ENCODE data around the gene NRP1.

NRP1 gene

GRCh38 chr10:33192190-33192589 lies 142.3 kb downstream of the NRP1 start:
- in situ Hi-C loops (cut with HindIII; ENCODE audit: low sequenced_read_pairs), result no loop called here

GRCh38 chr10:33190406-33190805 lies 144.1 kb downstream of the NRP1 start:
- in situ Hi-C loops (cut with HindIII; ENCODE audit: low sequenced_read_pairs), result no loop called here

DNA sequence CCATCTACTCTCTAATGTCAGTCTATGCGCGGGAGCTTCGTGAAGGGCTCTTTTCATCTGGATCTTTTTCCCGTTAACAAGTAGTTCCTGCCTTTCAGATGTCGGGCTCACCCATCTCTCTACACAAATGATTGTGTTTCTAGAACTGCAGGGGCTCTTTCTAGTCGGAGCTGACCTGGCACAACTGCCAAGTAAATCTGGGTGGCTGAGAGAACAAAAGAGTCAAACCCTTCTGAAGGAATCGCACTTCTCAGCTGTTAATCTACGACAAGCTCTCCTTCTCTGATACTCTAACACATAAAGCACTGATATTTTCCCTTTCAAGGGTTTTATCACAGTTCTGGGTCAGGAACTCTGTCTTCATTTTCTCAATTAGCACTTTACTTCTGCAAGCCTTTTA lies 144.7 kb downstream of the NRP1 start:
- in situ Hi-C loops (cut with HindIII; ENCODE audit: low sequenced_read_pairs), result no loop called here

DNA sequence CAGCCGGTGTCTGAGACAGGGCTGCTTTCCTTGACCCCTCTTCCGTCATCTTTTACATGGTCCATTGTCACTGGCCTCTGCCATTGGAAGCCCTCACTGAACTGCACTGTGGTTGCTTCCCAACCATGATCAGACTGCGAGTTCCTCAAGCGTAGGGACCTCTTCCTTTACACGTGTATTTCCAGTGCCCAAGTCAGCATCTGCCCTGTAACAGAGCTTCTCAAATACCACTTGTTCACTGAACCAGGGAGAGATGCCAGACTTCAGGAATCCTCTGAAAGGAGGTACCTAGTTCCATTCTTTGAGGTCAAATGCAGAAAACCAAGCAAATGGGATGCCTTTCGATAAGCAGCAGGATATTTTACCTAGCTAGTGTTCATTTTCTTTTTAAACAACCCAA lies 145.1 kb downstream of the NRP1 start:
- in situ Hi-C loops (cut with HindIII; ENCODE audit: low sequenced_read_pairs), result no loop called here

- in situ Hi-C loops (cut with HindIII; ENCODE audit: low sequenced_read_pairs), result no loop called here
These were observed 147.0 kb downstream of the NRP1 start for GRCh38 chr10:33187427-33187999.

DNA sequence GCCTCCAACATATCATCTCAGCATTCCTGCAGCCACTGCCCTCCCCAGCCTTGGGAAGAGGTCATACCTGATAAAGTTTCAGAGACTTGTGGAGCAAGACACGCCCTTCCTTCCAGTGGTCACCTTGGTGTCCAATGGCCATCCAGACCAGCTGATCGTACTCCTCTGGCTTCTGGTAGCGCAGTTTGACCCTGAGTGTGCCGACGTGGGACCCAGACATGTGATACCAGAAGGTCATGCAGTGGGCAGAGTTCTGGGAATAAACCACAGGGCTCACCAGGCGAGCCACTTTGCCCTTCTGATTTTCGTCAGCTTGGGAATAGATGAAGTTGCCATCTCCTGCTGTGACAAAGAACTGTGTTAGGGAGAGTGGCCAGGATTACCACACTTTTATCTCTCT lies 148.3 kb downstream of the NRP1 start:
- in situ Hi-C loops (cut with HindIII; ENCODE audit: low sequenced_read_pairs), result no loop called here

- in situ Hi-C loops (cut with HindIII; ENCODE audit: low sequenced_read_pairs), result no loop called here
These were observed 150.8 kb downstream of the NRP1 start for GRCh38 chr10:33183655-33184054.

- in situ Hi-C loops (cut with HindIII; ENCODE audit: low sequenced_read_pairs), result no loop called here
These were observed 153.5 kb downstream of the NRP1 start for GRCh38 chr10:33180921-33181320.

- in situ Hi-C loops (cut with HindIII; ENCODE audit: low sequenced_read_pairs), result no loop called here
These were observed 154.1 kb downstream of the NRP1 start for GRCh38 chr10:33180390-33180789.

DNA sequence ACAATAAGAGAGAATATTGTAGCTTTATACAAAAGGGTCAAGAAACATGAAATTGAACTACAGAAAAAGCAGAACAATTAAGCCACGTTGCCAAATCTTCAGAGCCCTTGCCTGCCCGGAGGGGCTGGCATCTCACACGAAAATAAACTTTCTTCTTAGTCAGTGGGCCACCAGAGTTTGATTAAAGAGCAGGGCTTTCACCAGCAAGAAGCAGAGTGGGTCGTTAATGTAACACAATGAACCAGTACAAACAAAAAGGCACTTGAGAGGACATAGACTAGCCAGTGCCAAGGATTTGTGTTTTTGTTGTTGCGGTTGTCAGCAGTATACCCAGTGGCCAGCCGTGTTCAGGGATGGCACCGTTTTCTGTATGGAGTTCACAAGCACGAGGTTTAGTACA lies 155.4 kb downstream of the NRP1 start:
- in situ Hi-C loops (cut with HindIII; ENCODE audit: low sequenced_read_pairs), result no loop called here

GRCh38 chr10:33178026-33178755 lies 156.3 kb downstream of the NRP1 start:
- in situ Hi-C loops (cut with HindIII; ENCODE audit: low sequenced_read_pairs), result no loop called here

DNA sequence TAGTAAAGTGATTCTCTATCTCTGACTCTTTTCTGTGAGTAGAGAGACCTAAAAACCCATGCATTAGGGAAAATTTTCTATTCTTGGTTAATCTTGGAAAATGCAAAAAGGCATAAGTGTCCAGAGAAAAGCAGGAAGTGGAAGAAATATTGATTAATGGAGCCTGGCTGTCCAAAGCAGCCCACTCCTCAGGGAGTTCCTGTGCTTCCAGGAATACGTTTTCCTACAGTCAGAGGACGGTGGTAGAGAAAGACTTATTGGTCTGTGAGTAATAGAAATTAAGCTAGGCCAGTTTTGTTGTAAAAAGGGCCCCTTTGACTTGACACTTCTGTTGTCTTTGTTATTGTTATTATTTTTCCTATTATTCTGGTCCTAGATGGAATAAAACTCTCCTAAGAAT lies 157.8 kb downstream of the NRP1 start:
- in situ Hi-C loops (cut with HindIII; ENCODE audit: low sequenced_read_pairs), result no loop called here

DNA sequence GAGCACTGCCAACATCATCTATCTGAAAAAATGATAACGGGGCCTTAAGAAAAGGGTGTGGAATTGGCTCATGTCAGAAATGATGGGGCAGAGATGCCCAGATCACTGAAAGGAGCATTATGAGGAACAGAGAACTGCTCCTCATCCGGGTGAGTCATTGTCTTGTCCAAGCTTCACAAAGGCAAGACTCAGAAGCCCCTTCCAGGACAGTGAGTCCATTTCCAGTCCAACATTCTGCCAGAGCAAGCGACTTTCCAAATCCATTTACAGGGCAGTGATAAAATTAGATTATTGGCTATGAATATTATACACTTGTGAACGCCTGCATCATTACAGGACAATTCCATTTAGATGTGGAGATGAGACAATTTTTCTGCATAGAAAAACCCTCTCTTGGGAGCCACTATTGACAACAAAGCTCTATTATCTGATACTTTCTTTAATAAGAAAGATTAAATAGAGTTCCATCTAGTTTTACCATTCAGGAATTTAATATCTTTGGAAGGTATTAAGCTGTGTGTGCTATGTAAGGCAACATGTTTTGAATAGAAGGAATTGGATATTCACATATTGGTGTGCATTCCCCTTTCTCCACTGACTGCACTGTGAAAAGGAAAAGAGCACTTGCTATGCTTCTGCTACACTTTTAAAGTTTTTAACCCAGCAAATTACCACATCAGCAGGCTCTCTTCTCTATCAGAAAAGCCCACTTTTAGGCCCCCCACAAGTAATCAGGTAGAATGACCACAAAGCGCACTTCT lies 159.6 kb downstream of the NRP1 start:
- in situ Hi-C loops (cut with HindIII; ENCODE audit: low sequenced_read_pairs), result no loop called here

- in situ Hi-C loops (cut with HindIII; ENCODE audit: low sequenced_read_pairs), result no loop called here
These were observed 168.6 kb downstream of the NRP1 start for GRCh38 chr10:33165911-33166310.

- in situ Hi-C loops (cut with HindIII; ENCODE audit: low sequenced_read_pairs), result no loop called here
These were observed 170.3 kb downstream of the NRP1 start for GRCh38 chr10:33164060-33164709.

DNA sequence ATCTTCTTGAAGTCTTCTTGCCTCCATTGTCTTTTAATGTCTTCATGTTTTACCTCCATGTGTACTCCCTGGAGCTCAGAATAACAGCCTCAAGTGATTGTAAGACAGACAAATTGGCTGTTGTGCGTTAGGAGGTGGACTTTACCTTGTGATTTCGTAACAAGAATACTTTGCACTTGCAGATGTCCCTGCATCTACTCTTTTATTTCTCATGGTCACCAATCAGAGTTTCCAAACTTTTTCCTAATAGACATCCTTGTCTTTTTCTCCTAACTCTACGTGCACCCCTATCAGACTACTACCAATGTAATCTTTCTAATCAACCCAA lies 172.3 kb downstream of the NRP1 start:
- in situ Hi-C loops (cut with HindIII; ENCODE audit: low sequenced_read_pairs), result no loop called here

GRCh38 chr10:33161550-33162247 lies 172.8 kb downstream of the NRP1 start:
- in situ Hi-C loops (cut with HindIII; ENCODE audit: low sequenced_read_pairs), result no loop called here

DNA sequence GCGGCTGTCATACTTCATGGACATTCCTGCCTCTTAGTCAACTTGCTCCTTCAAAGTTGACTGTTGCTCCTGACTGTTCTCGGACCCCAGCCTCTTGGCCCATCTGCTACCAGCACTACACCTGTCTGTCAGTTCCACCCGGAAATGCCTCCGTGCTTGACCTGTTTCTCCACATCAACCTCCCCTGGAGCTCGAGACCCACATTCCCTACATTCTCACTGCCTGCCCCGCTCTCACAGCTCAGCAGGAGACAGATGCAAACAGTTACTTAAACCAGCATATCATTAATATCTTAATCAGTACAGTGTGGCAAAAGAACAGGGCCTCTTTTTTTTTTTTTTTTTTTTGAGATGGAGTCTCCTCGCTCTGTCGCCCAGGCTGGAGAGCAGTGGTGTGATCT lies 174.3 kb downstream of the NRP1 start:
- in situ Hi-C loops (cut with HindIII; ENCODE audit: low sequenced_read_pairs), result no loop called here

- in situ Hi-C loops (cut with HindIII; ENCODE audit: low sequenced_read_pairs), result no loop called here
These were observed 177.4 kb downstream of the NRP1 start for GRCh38 chr10:33157103-33157502.

- in situ Hi-C loops (cut with HindIII; ENCODE audit: low sequenced_read_pairs), result no loop called here
These were observed 178.5 kb downstream of the NRP1 start for GRCh38 chr10:33155720-33156638.
